Activated naive CD8-positive, alpha-beta T cell treated with anti-CD3 and anti-CD28 coated beads, Interleukin-2, amount 50 U/mL, for 16 hours (primary cell): ENCODE results near the gene GABRA5.

Experiments
- DNase-seq: peaks from one replicate; pipeline ENCODE4 v3.0.0-alpha.2; 2020; ENCODE audit warnings: low read depth, low spot score

Gene GABRA5

DNA sequence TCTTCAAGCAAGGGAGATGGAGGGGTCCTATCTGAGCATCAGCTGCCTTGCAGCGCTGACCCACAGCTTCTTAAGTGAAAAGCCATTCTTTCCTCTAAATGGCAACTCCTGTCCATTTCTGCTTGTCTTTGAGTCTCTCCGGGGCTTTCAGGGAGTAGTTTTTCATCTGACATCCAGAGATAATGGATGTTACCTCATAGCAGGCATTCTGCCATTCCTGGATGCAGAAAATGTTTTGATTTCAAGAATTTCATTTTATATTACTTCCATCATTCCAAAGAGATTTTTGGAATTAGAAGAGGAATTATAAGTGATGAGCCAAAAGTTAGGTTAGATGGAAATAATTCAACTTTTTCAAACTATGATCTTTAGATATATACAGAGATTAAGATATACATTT lies 59.2 kb downstream of the GABRA5 start:
- DNase-seq: no peak

DNA sequence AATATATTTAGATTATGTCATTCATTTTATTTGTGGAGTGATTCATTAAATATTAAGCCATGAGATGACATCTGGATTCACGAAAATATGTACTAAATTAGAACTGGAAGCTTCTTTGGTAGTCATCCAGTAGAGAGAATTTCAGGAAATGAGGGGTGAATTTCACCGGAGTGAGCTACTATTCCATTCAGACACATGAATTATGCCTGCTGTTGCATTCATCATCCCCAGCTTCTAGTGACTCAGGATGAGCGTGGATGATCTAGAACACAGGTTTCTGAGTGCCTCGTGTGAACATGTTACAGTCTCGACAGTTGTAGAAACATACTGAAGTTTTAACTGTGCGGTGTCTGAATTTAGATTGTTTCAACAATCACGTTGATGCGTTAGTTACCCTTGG lies 61.2 kb downstream of the GABRA5 start:
- no peak for DNase-seq

DNA sequence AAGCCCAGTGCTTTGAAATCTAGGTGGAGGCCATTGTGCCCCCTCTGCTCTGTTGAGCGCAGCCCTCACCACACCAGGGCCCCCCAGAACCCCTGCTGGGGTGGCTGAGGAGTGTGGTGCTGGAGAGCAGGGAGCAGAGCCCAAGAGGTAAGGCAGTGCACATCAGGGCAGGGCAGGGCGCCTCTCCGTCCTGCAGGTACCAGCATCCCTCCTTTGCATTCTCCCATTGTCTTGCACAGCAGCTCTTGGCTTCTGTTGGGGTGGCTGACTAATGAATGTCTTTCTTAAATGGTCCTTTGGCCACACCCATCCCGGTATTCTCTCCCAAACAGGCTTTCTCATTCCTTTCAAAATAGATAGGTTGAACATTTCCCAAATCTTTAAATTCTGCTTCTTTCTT lies 62.7 kb downstream of the GABRA5 start:
- DNase-seq: no peak

DNA sequence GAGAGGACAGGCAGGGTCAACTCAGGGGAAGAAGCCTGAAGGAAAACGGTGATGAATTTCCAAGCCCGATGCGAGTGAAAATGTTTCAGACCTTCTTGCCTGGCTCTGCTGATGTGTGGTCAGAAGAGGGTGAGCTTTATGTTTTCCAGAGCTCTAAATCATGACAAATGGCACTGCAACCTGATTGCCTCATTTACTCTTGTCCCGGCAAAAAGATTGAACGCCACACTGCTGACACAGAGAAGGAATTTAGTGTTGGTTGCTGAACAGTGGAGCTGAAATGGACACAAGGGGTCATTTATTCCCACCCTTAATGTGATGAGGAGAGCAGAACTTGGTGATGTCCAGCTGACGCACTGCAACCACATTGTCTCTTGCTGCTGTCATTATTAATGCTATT lies 68.0 kb downstream of the GABRA5 start:
- no peak for DNase-seq

DNA sequence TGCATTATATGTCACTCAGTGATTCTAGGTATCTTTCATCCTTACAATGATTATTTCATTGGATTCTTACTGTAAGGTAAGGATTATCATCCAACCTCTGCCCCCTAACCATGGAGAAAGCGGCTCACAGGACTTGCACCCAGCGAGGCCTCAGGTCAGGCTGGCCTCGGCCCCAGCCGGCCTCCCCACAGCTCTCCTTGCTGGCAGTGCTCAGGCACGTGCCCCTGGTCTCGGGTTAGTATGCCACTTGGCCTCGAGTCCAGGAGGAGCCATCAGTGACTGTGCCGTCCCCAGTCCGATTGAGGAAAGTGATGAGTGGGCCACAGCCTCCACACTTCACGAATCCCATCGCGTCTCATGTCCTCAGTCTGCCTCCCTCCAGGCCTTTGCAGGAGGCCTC lies 68.5 kb downstream of the GABRA5 start:
- DNase-seq: no peak

DNA sequence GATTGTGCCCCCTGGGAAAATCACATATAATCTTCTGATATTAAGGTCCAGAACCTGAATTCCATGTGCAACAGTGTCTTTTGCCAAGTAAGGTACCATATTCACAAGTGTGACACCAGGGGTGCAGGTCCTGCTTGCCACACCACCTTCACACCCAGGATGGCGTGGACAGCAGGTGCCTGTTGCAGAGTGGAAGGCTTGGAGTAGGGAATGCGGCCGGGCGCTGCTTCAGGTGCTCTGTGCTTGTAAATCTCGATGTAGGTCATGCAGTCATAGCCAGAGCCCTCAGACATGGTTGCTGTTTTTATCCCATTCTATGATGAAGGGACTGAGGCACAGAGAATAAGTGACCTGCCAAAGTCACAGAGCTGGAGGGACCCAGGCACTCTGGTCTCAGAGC lies 69.6 kb downstream of the GABRA5 start:
- DNase-seq: no peak

DNA sequence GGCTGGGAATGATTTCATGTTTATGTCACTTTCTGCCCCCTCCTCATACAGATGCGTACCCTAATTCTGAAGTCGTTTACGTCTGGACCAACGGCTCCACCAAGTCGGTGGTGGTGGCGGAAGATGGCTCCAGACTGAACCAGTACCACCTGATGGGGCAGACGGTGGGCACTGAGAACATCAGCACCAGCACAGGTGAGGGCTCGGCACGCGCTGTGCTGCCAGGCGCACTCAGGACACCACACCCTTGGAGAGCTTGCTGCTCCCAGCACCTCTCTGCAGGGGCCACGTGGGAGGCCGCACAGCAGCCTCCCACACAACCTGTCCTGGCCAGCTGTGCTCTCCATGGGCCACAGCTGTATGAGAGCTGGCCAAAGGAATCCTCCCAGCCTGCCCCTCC lies 70.3 kb downstream of the GABRA5 start:
- no peak for DNase-seq

DNA sequence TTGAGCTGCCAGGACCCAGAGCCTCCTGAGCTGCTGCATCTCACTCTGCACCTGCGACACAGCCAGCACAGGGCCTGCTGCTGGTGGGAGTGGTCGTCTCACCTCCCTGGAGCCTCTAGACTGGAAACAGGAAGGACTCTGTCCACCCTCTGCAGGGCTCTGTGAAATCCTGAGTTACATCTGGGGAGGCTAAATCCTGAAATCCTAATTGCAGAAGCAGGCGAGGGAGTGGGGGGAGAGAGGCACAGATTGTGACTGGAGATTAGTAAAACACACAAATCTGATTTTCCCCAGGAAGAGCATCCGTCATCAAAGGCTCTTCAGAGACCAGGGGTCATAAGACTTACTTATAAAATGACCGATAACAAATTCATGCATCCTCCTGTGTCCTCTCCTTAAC lies 72.5 kb downstream of the GABRA5 start:
- DNase-seq: no peak

DNA sequence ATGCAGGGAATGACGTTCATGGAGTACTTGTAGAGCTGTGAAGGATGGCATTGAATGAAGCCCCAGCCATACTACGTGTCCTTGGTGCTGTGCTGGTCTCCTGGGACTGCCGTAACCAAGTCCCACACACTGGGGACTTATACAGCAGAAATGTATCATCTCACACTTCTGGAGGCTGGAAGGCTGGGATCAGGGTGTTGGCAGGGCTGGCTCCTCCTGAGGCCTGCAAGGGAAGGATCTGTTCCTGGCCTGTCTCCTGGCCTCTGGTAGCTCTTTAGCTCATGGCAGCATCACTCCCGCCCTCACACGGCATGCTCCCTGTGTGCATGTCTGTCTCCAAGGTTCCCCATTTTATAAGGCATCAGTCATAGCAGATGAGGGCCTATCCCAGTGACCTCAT lies 74.6 kb downstream of the GABRA5 start:
- DNase-seq: no peak

DNA sequence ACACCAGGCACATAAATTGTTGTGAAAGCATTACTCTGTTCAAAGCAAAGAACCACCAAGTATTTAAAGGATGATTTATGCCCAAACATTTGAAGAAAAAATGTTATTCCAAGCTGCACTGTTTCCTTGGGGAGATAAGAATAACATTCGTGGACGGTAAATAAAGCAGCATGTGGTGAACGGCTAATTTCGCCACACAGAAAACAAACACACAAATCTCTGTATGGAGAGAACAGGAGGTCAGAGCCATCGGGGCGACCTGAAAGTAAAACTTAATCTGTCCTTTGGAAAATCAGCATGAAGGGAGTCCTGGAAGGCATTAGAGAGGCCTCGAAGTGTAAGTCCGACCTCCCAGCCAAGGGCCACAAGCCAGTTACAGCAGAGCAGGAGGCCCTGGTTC lies 77.0 kb downstream of the GABRA5 start:
- DNase-seq: no peak

DNA sequence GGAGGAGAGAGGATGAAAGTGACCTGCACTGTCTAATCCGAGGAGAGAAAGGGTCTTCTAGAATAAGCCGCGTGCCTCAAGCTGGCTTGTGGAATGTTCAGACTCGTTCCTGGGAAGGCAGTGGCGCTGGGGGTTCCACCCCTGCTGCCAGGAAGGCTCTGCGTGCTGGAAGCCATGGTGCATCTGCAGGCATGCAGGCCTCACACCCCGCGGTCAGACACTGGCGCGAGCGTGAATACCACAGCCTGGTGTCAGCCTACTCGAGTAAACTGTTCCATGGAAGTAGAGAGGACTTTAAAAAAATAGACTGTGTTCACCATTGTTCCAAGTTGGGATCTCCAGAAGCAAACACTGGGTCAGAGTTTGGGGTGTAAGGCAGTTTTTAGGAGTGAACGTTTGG lies 78.2 kb downstream of the GABRA5 start:
- DNase-seq: no peak

DNA sequence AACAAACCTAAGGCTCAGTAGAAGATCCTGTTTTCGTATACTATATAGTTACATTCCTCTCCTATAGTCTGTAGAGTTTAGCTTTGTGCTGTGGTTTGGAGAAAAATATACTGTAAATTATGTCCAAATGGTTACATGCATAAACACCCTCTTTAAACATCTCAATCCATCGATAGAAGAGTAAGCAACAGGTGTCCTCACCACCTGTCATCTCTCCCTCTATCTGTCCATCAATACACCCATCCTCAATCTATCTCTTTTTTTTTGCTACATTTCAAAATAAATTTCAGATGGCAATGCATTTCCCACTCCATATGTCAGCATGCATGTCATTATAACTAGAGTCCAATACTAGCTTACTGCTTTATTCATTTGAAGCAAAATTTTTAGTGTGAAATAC lies 83.1 kb downstream of the GABRA5 start:
- no peak for DNase-seq

DNA sequence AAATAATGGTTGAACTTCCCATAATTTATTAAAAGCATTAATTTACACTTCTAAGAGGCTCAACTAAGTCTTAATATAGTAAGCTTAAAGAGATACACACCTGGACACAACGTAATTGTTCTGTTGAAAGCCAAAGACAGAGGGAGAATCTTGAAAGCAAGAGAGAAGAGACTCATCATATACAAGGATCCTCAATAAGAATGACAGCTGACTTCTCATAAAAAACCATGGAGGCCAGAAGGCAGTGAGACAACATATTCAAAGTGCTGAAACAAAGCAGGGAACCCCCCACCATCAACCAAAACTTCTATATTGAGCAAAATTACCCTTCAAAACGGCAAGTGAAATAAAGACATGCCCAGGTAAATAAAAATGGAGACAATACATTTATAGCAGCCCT lies 87.5 kb downstream of the GABRA5 start:
- DNase-seq: no peak

DNA sequence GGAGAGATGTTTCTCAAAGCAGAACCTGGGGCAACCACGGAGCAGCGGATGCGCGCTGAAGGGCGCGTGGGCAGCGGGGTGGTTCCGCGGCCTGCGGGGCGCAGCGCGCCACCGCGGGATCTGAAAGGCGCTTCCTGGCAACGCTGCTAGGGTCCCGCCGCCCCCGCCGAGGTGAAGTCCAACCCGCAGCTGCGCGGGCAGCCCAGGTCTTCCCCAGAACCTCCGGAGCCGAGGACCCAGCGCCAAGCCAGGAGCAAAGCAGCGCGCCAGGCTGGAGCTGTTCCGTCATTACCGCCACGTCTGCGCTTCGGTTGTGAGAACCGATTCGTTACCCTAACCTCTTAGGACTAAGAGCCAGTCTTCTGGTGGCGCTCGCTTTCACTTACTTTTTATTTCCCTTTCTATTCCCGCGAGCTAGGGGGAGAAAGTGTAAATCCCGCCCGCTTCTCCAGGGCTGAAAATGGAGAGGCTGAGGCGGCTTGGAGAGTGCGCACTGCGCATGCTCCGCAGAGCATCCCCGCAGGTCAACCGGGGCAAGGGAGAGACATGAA lies 100.9 kb downstream of the GABRA5 start:
- DNase-seq: no peak

DNA sequence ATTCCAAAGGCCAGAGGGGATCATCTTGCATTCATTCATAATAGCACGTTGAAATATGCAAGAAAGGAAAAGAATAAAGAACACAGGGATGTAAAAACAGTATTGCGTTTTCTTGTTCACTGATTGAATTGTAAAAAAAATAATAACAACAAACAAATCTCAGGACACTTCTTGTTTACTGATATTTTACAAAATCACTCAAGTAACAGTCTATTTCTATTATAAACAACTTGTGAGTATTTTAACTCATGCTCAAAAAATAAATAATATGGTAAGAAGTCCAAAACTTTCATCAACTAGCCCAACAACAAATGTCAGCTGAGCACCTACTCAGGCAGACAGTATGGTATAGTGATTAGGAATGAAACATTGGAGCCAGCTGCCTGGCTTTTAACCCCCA lies 101.9 kb downstream of the GABRA5 start:
- no peak for DNase-seq

DNA sequence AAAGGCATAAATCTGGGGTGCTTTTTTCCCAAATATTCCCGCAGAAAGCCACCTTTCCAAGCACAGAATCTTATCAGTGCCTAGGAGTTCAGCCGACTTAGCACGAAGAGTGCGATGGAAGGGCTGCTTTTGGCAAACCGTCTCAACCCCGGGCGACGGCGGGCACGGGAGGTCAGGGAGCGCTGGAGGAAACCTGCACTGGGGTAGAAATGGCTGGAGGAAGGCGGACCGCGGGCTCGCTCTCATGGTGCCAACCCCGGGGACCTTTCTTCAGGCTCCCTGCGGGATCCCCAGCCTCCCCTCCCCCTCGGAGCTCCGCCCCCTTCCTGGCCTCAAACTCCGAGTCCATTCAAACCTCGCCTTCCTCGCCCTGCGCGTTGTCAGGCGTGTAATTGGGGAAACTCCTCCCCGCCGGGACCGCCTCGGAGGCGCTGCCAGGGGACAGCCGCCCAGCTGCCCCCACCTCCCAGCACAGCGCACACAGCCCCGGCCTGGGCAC lies 103.9 kb downstream of the GABRA5 start, which contains the start of gene GABRG3:
Gene GABRG3 (plus strand): TSS at position 470 of the 499 bp plus-strand sequence.
- no peak for DNase-seq

DNA sequence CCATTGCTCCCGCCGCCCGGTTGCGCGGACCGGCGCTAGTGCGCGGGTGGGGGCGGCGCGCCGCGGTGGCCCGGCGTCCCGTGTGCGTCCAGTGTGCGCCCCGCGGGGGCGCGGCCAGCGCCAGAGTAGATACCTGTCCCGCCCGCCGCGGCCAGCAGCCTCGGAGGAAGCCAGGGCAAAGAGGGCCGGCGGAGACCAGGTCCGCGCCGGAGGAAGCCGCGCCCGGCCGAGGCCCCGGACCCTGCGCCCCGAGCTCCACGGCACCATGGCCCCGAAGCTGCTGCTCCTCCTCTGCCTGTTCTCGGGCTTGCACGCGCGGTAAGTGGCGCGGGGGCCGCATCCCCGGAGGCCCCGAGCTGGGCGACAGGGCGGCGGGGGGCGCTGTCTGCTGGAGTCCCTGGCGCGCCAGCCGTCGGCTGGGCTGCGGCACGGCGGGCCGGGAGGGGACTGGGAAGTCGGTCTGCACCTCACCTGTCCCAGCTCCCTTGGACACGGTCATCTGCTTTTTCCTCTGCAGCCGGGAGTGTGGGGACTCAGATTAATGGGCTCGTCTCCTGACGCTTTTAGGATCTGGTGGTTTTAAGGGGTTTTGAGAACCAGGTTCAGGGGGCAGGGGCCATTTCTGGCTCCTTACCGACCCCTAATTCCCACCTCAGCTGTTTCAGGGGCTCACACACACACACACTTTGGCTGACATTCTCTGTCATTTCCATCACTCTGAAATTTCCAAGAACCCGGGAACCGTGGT lies 104.6 kb downstream of the GABRA5 start:
- DNase-seq: no peak

DNA sequence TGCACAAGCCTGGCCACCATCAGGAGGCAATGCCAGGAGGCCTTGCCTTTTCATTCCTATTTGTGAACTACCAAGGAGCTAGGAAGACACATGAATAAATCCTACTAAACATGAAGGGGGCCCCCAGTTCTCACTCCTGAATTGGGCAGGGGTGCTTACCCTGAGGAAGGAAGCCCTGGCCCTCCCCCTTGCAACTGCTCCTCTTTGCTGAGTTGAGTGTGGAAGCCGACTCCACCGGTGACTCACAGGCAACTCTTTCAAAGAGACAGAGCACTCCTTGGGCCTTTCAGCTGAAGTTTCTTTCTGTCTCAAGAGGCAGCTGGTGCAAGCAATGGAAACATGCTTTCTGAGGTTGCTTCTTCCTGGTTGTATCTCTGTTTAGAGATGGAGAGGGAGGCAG lies 105.8 kb downstream of the GABRA5 start:
- DNase-seq: no peak

DNA sequence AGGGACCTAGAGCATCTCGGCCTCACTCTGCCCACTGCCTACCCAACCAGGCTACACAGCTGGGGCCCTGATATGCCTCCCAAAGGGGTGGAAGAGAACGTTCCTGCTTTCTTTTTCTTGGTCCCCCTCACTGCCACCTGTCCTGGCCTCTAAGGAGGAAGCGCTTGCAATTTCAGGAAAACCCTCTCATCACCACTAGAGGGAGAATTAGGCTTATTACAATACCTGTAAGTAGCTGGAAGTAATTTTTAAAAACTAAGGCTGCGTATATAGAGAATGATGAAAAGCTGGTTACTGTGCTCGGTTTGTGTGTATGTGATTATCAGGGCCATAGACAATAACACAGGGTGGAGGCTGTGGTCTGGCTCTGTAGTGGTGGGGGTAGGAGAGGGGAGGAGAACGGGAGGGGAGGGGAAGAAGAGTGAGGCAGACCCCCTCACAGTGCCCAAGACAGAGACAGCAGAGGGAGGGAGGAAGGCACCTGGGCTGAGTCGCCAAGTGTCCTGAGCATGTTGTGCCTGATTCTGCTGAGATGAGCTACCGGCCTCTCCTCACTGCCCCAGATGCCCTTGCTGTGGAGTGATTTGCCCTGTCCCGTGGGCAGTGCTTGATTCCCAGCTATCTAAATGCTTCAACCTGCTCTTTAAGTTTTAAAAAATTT lies 107.4 kb downstream of the GABRA5 start:
- no peak for DNase-seq

DNA sequence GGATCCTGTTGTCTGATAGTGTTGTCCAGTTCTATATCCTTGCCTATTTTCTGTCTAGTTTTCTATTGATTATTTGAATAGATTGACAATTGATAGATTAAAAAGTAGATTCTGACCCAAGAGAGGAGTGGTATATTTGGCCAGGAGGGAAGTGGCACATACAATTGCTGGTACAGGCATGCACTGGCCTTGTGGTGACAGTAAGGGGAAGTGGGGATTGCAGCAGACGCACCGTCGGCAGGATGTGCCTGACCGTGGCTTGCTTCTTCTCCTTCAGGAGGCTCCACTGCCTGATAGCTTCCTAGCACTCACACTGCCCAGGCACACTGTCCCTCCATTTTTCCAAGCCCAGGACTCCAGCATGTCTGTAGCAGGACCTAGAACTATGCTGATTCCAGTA lies 114.6 kb downstream of the GABRA5 start:
- no peak for DNase-seq

DNA sequence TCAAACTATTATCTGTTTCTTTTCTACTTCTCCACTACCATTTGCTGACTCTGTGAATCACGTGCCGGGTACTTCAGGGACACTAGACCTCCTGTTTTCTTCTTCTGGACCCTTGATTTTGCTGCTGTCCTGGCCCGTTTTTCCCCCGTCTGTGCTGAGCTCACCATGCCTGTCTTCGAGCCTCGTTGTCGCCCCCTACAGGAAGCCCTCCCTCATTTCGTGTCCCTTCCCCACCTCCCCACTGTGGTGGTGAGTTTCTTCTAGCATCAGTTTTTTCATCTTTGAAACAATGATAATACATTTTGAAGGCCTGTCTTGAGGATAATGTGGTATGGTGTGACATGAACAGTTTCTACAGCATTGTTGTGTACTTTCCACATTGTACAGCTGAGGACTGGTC lies 117.0 kb downstream of the GABRA5 start:
- DNase-seq: no peak

DNA sequence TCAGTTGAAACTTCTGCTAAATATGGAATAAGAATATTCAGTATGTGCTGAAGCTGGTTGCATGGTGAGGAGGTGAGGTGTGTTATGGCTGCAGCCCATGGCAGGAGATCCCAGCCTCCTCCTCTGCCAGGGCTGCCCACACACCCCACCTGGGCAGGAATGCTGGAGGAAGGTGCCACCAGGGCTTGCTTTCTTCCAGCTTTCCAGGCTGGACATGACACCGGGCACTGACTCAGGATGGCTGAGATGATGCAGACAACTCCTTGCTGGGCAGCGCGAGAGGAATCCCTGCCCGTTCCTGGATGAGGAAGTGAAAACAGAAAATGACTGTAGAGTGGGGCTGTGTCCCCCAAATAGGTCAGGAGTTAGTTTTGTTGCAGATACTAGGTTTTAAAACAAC lies 118.2 kb downstream of the GABRA5 start:
- no peak for DNase-seq

DNA sequence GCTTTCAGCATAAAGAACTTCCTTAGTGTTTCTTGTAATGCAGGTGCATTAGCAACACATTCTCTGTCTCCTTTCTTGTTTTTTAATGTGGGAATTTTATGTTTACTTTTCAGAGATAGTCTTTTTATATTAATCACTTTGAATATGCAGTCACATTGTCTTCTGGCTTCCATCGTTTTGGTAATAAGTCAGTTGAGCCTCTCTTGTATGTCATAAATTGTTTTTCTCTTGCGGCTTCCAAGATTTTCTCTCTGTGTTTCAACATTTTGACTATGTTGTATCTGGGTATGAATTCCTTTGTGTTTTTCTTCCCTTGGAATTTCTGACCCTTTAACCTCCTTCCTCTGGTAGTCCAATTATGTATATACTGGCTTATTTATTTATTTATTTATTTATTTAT lies 129.4 kb downstream of the GABRA5 start:
- DNase-seq: no peak
